GM18909 (cell line): Measurements from ENCODE around the gene SDK2.
A peak's percentile ranks its signal among the peaks of the same experiment; 100 is the strongest.

Experiments used
- ATAC-seq: cut with Tn5 transposase; IDR thresholded peaks from one replicate; pipeline ENCODE4 v1.9.1; 2021; ENCODE audit warnings: mild to moderate bottlenecking; ENCODE audit not compliant: unreplicated experiment, poor library complexity

Gene SDK2

DNA sequence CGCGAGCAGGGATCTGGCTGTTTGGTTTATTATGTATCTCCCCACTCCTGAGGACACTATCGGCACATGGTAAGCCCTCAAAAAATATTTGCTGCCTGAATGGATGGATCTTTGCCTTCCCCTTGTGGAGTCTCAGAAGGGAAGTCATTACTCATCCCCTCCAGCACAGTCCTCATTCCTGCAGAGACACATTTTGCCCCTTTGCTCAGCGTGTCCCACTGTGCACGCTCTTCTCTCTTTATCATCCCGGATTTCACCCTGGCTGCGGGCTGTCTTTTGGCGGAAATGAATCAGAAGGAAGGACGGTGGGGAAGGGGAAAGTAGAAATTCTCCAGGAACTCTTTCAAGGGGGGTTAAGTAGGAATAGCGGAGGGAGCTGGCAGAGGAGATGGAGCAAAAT lies 207.3 kb downstream of the SDK2 start:
- no peak for ATAC-seq

GRCh38 chr17:73435412-73435811 lies 208.8 kb downstream of the SDK2 start:
- no peak for ATAC-seq

DNA sequence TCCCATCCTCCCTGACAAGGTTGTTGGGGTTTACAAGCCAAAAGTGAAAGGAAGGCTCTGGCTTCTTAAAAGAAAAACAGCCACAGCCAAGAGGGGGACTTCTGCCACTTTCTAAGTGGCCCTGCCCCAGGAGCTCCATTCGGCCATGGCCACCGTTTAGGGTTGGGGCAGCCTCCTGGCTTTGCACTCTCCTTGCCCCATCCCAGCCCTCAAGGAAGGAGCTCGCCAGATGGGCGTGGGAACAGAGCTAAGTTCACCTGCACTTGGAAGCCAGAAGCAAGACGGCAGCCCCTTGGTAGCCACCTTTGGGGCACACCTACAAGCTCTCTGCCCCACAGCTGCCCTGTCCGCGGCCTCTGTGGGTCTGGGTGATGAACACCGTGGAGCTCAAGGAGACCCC lies 210.1 kb downstream of the SDK2 start:
- ATAC-seq, result no peak

DNA sequence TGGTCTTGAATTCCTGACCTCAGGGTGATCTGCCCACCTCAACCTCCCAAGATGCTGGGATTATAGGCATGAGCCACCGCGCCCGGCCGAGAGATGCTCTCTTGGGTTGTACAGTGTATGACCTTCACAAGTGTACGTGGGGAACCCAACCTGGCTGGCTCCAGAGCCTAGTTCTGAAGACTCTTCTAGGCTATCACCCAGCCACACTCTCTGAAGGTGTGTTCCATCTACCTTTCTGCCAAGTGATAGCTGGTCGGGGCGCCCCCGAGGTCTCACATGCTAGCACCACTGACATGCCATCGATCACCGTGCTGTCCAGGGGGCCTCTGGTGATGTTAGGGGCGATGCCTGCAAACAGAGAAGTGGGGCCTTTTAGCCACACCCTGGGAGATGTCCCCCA lies 210.7 kb downstream of the SDK2 start:
- no peak for ATAC-seq

DNA sequence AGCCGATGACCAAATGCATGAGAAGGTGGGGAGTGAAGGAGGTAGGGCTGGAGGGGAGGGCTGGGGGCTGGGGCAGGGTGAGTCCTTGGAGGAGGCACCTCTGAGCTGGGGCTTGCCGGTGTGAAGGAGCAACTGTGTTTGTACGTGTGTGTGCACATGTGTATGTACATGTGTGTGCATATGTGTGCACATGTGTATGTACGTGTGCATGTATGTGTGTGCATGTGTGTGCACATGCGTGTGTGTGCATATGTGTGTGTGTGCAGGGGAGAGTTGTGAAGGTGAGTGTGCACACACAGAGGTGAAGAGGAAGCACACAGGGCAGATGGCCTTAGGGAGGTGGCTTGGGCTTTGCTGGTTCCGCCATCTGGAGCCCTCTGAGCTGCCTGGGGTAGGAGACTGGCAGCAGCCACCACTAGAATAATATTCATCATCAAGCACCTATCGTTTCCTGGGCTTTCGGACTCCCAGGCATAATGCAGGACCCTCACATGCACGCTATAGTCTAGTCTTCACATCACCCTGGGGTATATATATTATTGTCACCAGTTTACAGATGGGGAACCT lies 211.5 kb downstream of the SDK2 start:
- no peak for ATAC-seq

DNA sequence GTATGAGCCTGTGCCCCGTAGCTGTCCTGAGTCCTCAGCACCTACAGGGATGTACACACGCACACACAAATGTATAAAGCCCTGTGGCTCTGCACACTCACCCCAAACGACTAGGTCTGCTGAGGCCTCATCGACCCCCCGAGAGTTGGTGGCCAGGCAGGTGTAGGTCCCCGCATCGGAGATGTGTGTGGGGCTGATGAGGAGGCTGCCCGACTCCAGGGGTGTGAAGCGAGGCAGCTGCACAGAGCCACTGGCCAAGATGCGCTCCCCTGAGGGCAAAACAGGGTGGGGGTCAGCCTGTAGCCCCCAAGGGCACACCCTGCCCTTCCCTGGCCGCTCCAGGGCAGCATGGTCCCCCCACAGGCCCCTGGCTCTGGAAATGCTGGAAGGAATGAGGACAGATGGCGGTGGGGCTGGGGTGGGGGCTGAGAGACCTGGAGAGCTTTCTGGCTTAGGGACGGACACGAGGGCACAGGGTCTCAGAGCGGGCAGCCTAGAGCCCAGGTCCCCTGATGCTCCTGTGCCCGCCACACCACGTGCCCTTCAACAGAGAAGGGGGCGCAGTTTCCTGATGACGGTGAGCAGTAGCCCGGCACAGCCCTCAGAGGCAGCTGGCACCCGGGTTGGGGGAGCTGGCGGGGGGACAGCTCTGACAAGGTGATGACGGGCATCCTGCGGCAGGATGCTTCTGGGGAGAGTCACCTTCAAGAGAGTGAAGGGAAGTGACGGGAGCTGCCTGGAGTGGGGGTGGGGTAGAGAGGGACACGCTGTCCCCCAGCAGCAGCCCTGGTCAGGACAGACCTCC lies 212.6 kb downstream of the SDK2 start:
- no peak for ATAC-seq

GRCh38 chr17:73430848-73431247 lies 213.4 kb downstream of the SDK2 start:
- no peak for ATAC-seq

DNA sequence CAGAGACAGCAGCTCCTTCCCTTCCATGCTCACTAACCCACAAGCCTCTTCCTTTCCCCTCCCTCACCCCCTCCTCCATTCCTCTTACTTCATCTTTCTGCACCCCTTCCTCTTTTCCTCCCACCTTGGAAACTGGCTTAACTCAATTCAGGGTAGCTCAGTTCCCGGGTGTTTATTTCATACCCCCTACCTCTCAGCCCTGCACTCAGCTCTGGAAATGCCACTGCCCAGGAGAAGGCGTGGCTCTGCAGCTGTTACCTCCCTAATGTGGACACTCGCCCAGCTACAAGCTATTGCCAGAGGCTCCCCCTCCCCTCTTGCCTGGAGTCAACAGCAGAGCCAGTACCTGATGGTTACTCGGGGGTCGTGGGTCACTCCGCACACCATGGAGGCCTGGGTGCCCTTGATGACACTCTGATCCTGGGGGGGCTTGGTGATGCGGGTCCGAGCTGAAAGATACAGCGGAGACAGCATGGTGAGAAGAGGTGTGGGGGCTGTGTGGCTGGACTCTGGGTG lies 214.0 kb downstream of the SDK2 start:
- no peak for ATAC-seq

DNA sequence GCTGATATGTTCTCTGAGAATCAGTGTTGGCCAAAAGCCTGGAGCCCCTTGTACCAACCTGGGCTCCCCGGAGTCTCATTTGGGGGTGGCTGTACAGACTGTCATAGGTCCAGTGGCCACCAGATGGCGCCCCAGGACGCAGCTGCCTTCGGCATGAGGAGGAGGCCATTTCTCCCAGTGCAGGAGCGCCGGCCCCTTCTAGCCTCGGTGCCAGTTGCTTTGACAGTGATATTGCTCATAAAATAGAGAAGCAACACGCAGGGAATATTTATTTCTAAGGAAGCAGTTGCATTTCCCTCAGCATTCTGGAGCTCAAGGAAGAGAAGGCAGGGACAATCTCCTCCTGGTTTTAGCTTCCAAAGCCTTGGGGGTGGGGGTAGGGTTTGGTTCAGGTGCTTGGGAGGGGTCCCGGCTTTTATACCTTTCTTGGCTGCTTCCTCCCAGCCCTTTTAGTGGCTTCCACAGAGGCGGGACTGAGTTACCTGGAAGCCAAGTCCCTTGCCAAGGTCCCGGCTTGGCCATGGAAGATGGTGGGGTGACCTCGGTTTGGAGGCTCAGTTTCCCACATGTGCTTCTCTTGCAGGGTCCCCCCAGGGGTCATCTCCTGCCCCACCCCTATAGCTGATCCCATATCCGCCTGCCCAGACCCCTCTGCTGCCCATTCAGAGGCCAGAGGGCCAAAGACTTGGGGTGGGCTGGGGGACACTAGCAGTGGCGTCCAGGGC lies 214.6 kb downstream of the SDK2 start:
- peak; percentile 75 for ATAC-seq

GRCh38 chr17:73427198-73427597 lies 217.0 kb downstream of the SDK2 start:
- no peak for ATAC-seq

- no peak for ATAC-seq
Measured at GRCh38 chr17:73424571-73424970, 219.7 kb downstream of the SDK2 start.

DNA sequence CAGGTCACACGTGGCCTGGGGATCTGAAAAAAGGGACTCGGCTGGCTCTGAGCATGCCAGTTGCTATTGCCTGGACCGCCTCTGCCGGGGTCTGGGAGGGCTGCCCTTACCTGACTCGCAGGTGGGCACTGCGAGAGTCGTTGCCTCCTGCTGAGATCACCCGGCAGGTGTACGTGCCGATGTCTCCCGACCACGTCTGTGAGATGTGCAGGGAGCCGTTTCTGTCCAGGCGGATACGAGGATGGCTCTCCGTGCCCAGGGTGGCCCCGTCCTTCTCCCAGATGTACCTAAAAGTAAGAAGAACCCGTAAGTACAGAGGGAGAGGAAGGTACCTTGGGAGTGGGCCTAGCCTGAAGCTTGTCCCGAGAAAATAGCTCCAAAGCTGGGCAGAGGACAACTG lies 220.4 kb downstream of the SDK2 start:
- no peak for ATAC-seq

DNA sequence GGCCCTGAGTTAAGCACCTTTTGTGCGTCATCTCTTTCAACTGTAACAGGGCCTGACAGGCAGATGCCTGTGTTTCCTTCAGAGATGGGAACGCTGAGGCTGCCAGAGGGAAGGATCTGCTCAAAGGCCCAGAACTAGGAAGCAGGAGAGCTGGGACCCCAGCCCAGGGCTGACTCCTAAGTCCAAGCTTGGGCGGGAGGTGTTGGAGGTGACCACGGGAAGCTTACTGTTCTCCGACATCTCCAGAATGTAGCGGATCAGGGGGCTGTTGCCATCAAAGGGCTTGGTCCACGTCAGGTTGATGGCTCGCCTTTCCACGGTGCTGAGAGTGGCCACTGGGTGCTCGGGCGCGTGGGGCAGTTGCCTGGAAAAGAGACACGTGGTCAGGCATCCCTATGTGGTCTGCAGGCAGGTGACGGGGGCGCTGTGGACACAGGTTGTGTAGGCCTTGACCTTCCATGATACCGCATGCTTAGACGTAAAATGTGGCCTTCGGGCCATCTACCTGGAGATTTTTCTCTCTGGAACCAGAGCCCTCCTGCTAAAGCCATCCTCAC lies 221.0 kb downstream of the SDK2 start:
- ATAC-seq, result no peak

- ATAC-seq, result no peak
Measured at GRCh38 chr17:73422121-73422520, 222.1 kb downstream of the SDK2 start.

DNA sequence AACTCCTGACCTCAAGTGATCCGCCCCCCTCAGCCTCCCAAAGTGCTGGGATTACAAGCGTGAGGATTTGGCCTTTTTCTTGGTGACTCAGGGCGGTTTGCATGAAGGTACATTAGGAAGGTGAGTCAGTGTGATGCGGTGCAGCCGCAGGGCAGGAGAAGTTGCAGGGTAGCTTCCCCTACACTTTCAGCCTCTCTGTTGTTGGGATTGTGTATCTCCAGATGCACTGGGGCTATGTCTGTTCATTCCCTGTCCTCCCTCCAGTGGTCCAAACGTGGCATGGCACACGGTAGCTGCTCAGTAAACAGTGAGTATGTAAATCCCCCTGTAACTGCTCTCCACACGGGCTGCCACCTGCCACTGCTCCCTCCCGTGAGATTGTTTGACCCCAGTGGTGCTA lies 223.3 kb downstream of the SDK2 start:
- ATAC-seq, result no peak

- no peak for ATAC-seq
Measured at GRCh38 chr17:73419881-73420280, 224.4 kb downstream of the SDK2 start.

- no peak for ATAC-seq
Measured at GRCh38 chr17:73419051-73419450, 225.2 kb downstream of the SDK2 start.

- no peak for ATAC-seq
Measured at GRCh38 chr17:73415782-73416181, 228.5 kb downstream of the SDK2 start.

- ATAC-seq, result no peak
Measured at GRCh38 chr17:73414171-73414955, 229.9 kb downstream of the SDK2 start.

DNA sequence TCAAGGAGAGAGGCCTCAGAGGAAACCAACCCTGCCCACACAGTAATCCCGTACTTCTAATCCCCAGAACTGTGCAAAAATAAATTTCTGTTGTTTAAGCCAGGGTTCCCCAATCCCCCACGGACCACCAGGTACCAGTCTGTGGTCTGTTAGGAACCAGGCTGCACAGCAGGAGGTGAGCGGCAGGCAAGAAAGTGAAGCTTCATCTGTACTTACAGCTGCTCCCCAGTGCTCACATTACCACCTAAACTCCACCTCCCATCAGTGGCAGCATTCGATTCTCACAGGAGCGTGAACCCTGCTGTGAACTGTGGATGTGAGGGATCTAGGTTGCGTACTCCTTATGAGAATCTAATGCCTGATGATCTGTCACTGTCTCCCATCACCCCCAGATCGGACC lies 231.3 kb downstream of the SDK2 start:
- ATAC-seq, result no peak
